Body of pancreas (tissue), 4 donors: ENCODE results near the gene OR2D2.
"Not testable (repeated sequence)": the region's sequence is repeated elsewhere in the genome, so short reads cannot be mapped to it uniquely, and the experiment has no call there.

Experiments used
- CTCF ChIP-seq, 7 experiments: fragments of 450-650 bp in 4 of 7; fragments of 200-600 bp in 3 of 7; sonication (generic) in 3 of 7; IDR thresholded peaks; one replicate each; pipeline ENCODE4 v1.5.1; 2016 to 2019; ENCODE audit warnings: antibody characterized with exemption in 7 of 7
- POLR2A ChIP-seq, 3 donors: fragments of 450-650 bp; IDR thresholded peaks; one replicate each; pipeline ENCODE4 v1.6.1; 2016; ENCODE audit warnings: antibody characterized with exemption in 3 of 3, mild to moderate bottlenecking in 2 of 3

GRCh38 chr11:6887711-6888110 is 4.6 kb downstream of the OR2D2 start:
- TF ChIP-seq CTCF, POLR2A (IDR thresholded peaks at IDR 0.05): not testable (repeated sequence)
